ENCODE results near the gene COL4A4. TPM values are rescaled to one million over a fixed set of nuclear protein-coding genes. Genes with fewer than 3 reads are reported as not detected.

Gene COL4A4
- total RNA-seq, 5 donors from 2014 or later (not counting 1 experiment from before 2014, with no cell fraction given): 0.08 to 0.28 (median 0.20) TPM

GRCh38 chr2:227006189-227006897 lies 157.7 kb downstream of the COL4A4 start:
- CTCF ChIA-PET: no interaction called here
- Mint-ChIP-seq H3K27me3 (no peaks in the 10 kb centered on the region), H3K27ac (no peak overlapping the region)

GRCh38 chr2:227004482-227004881 lies 159.5 kb downstream of the COL4A4 start:
- CTCF ChIA-PET: no interaction called here
- Histone ChIP-seq H3K4me3 (ENCODE audit: control insufficient read depth in 1 of 2, extremely low read depth in 1 of 2, low read length in 1 of 2) (no peak overlapping the region), H3K36me3 (ENCODE audit: control insufficient read depth in 2 of 2, extremely low read depth in 1 of 2, insufficient read depth in 1 of 2, low read length in 1 of 2) (no peaks in the 10 kb centered on the region), H3K9me3 (no peaks in the 10 kb centered on the region), H3K27ac (ENCODE audit: low read length) (no peak overlapping the region), H3K4me1 (ENCODE audit: control insufficient read depth in 1 of 2, extremely low read depth in 1 of 2, insufficient read depth in 2 of 2, low read length in 2 of 2) (no peaks in the 10 kb centered on the region), H3K27me3 (replicated peaks in 1 of 2; ENCODE audit: control insufficient read depth in 2 of 2, extremely low read depth in 1 of 2, insufficient read depth in 2 of 2, low read length in 1 of 2) (no peaks in the 10 kb centered on the region)
- Mint-ChIP-seq H3K27ac (no peak overlapping the region), H3K27me3 (no peaks in the 10 kb centered on the region), H3K9me3 (peaks cover 0 to 4% (median 0%) of the 10 kb centered on the region in 3 donors), H3K4me1 (no peaks in the 10 kb centered on the region), H3K36me3 (peaks cover 14% of the 10 kb centered on the region), H3K4me3 (no peak overlapping the region)
- DNase-seq (no peak), ATAC-seq (replicated peaks in 1 of 4) (no peak)
- 88% methylated on average over 4 of the region's 6 CpGs for WGBS (ENCODE audit: insufficient coverage)
- POLR2A ChIA-PET: no interaction called here

More at GRCh38 chr2:227006189-227006897, 157.7 kb downstream of the COL4A4 start:
- Histone ChIP-seq H3K4me3 (ENCODE audit: control insufficient read depth in 1 of 2, extremely low read depth in 1 of 2, low read length in 1 of 2) (no peak overlapping the region), H3K27ac (ENCODE audit: low read length) (no peak overlapping the region), H3K27me3 (replicated peaks in 1 of 2; ENCODE audit: control insufficient read depth in 2 of 2, extremely low read depth in 1 of 2, insufficient read depth in 2 of 2, low read length in 1 of 2) (no peaks in the 10 kb centered on the region), H3K9me3 (no peaks in the 10 kb centered on the region), H3K4me1 (ENCODE audit: control insufficient read depth in 1 of 2, extremely low read depth in 1 of 2, insufficient read depth in 2 of 2, low read length in 2 of 2) (no peaks in the 10 kb centered on the region), H3K36me3 (ENCODE audit: control insufficient read depth in 2 of 2, extremely low read depth in 1 of 2, insufficient read depth in 1 of 2, low read length in 1 of 2) (no peaks in the 10 kb centered on the region)
- H3K4me3 Mint-ChIP-seq: no peak overlapping the region
- DNase-seq (no peak), ATAC-seq (replicated peaks in 1 of 4) (no peak)
- no peaks in the 10 kb centered on the region for H3K9me3 Mint-ChIP-seq
- POLR2A ChIA-PET: no interaction called here
- H3K36me3 Mint-ChIP-seq: no peaks in the 10 kb centered on the region
- H3K4me1 Mint-ChIP-seq: no peaks in the 10 kb centered on the region
- WGBS (ENCODE audit: insufficient coverage): 90% methylated on average over 6 of the region's 16 CpGs

GRCh38 chr2:227000123-227000522 lies 163.9 kb downstream of the COL4A4 start:
- Mint-ChIP-seq H3K4me3 (no peak overlapping the region), H3K27ac (no peak overlapping the region), H3K9me3 (peaks cover 0 to 9% (median 0%) of the 10 kb centered on the region in 3 donors), H3K4me1 (no peaks in the 10 kb centered on the region), H3K36me3 (peaks cover 46% of the 10 kb centered on the region), H3K27me3 (no peaks in the 10 kb centered on the region)
- CTCF ChIA-PET: no interaction called here
- Histone ChIP-seq H3K27me3 (replicated peaks in 1 of 2; ENCODE audit: control insufficient read depth in 2 of 2, extremely low read depth in 1 of 2, insufficient read depth in 2 of 2, low read length in 1 of 2) (no peaks in the 10 kb centered on the region), H3K36me3 (ENCODE audit: control insufficient read depth in 2 of 2, extremely low read depth in 1 of 2, insufficient read depth in 1 of 2, low read length in 1 of 2) (peaks cover 2 to 11% of the 10 kb centered on the region in 2 donors), H3K9me3 (no peaks in the 10 kb centered on the region), H3K4me3 (ENCODE audit: control insufficient read depth in 1 of 2, extremely low read depth in 1 of 2, low read length in 1 of 2) (no peak overlapping the region), H3K27ac (ENCODE audit: low read length) (no peak overlapping the region), H3K4me1 (ENCODE audit: control insufficient read depth in 1 of 2, extremely low read depth in 1 of 2, insufficient read depth in 2 of 2, low read length in 2 of 2) (no peaks in the 10 kb centered on the region)
- no peak for DNase-seq
- 100% methylated on average over 2 of the region's 2 CpGs for WGBS (ENCODE audit: insufficient coverage)
- ATAC-seq (replicated peaks in 1 of 4): no peak
- POLR2A ChIA-PET: no interaction called here

- no CpG with 5 or more reads among the region's 2 CpGs for WGBS (ENCODE audit: insufficient coverage)
- H3K27ac ChIP-seq (ENCODE audit: low read length): no peak overlapping the region
- peaks cover 2 to 13% of the 10 kb centered on the region in 2 donors for H3K36me3 ChIP-seq (ENCODE audit: control insufficient read depth in 2 of 2, extremely low read depth in 1 of 2, insufficient read depth in 1 of 2, low read length in 1 of 2)
- Mint-ChIP-seq H3K4me3 (no peak overlapping the region), H3K9me3 (peaks cover 0 to 9% (median 0%) of the 10 kb centered on the region in 3 donors), H3K27ac (no peak overlapping the region), H3K27me3 (no peaks in the 10 kb centered on the region), H3K4me1 (no peaks in the 10 kb centered on the region), H3K36me3 (peaks cover 50% of the 10 kb centered on the region)
- H3K4me3 ChIP-seq (ENCODE audit: control insufficient read depth in 1 of 2, extremely low read depth in 1 of 2, low read length in 1 of 2): no peak overlapping the region
- H3K9me3 ChIP-seq: no peaks in the 10 kb centered on the region
- CTCF ChIA-PET: no interaction called here
- POLR2A ChIA-PET: no interaction called here
- no peaks in the 10 kb centered on the region for H3K4me1 ChIP-seq (ENCODE audit: control insufficient read depth in 1 of 2, extremely low read depth in 1 of 2, insufficient read depth in 2 of 2, low read length in 2 of 2)
- DNase-seq (no peak), ATAC-seq (replicated peaks in 1 of 4) (no peak)
- no peaks in the 10 kb centered on the region for H3K27me3 ChIP-seq (replicated peaks in 1 of 2; ENCODE audit: control insufficient read depth in 2 of 2, extremely low read depth in 1 of 2, insufficient read depth in 2 of 2, low read length in 1 of 2)
Observed at GRCh38 chr2:226999661-227000060, 164.3 kb downstream of the COL4A4 start.

GRCh38 chr2:226995625-226996041 lies 168.4 kb downstream of the COL4A4 start:
- no peak overlapping the region for H3K27ac Mint-ChIP-seq
- H3K4me3 Mint-ChIP-seq: no peak overlapping the region
- no peaks in the 10 kb centered on the region for H3K9me3 ChIP-seq
- H3K27me3 ChIP-seq (replicated peaks in 1 of 2; ENCODE audit: control insufficient read depth in 2 of 2, extremely low read depth in 1 of 2, insufficient read depth in 2 of 2, low read length in 1 of 2): no peaks in the 10 kb centered on the region
- peaks cover 2 to 21% of the 10 kb centered on the region in 2 donors for H3K36me3 ChIP-seq (ENCODE audit: control insufficient read depth in 2 of 2, extremely low read depth in 1 of 2, insufficient read depth in 1 of 2, low read length in 1 of 2)
- no peaks in the 10 kb centered on the region for H3K4me1 Mint-ChIP-seq
- ChIA-PET POLR2A (no interaction called here), CTCF (interaction anchor here in 1 of 2 donors (0.5 kb wide), 1 partner anchor 1029 kb away, joined by 8 read pairs; no protein-coding TSS in a partner anchor)
- no peak for ATAC-seq (replicated peaks in 1 of 4)
- no peaks in the 10 kb centered on the region for H3K27me3 Mint-ChIP-seq
- peaks cover 0 to 9% (median 0%) of the 10 kb centered on the region in 3 donors for H3K9me3 Mint-ChIP-seq
- no peak overlapping the region for H3K27ac ChIP-seq (ENCODE audit: low read length)
- WGBS (ENCODE audit: insufficient coverage): 73% methylated on average over 10 of the region's 15 CpGs
- peaks cover 75% of the 10 kb centered on the region for H3K36me3 Mint-ChIP-seq
- no peak overlapping the region for H3K4me3 ChIP-seq (ENCODE audit: control insufficient read depth in 1 of 2, extremely low read depth in 1 of 2, low read length in 1 of 2)
- DNase-seq: no peak
- no peaks in the 10 kb centered on the region for H3K4me1 ChIP-seq (ENCODE audit: control insufficient read depth in 1 of 2, extremely low read depth in 1 of 2, insufficient read depth in 2 of 2, low read length in 2 of 2)

- ATAC-seq (replicated peaks in 1 of 4): no peak
- DNase-seq: no peak
- Histone ChIP-seq H3K4me1 (ENCODE audit: control insufficient read depth in 1 of 2, extremely low read depth in 1 of 2, insufficient read depth in 2 of 2, low read length in 2 of 2) (no peaks in the 10 kb centered on the region), H3K27ac (ENCODE audit: low read length) (no peak overlapping the region), H3K27me3 (replicated peaks in 1 of 2; ENCODE audit: control insufficient read depth in 2 of 2, extremely low read depth in 1 of 2, insufficient read depth in 2 of 2, low read length in 1 of 2) (no peaks in the 10 kb centered on the region), H3K36me3 (ENCODE audit: control insufficient read depth in 2 of 2, extremely low read depth in 1 of 2, insufficient read depth in 1 of 2, low read length in 1 of 2) (peaks cover 2 to 25% of the 10 kb centered on the region in 2 donors), H3K9me3 (no peaks in the 10 kb centered on the region), H3K4me3 (ENCODE audit: control insufficient read depth in 1 of 2, extremely low read depth in 1 of 2, low read length in 1 of 2) (no peak overlapping the region)
- Mint-ChIP-seq H3K4me3 (no peak overlapping the region), H3K27ac (no peak overlapping the region), H3K4me1 (no peaks in the 10 kb centered on the region), H3K9me3 (peaks cover 0 to 5% (median 0%) of the 10 kb centered on the region in 3 donors), H3K27me3 (no peaks in the 10 kb centered on the region), H3K36me3 (peaks cover 72% of the 10 kb centered on the region)
- WGBS (ENCODE audit: insufficient coverage): 100% methylated on average over 3 of the region's 4 CpGs
- ChIA-PET CTCF (interaction anchor here in 1 of 2 donors (0.6 kb wide), 1 partner anchor 1326 kb away, joined by 7 read pairs; no protein-coding TSS in a partner anchor), POLR2A (interaction anchor here in 1 of 2 donors (0.6 kb wide), 1 partner anchor 87 kb away, joined by 3 read pairs; no protein-coding TSS in a partner anchor)
Observed at GRCh38 chr2:226994775-226995174, 169.2 kb downstream of the COL4A4 start.

All from T-cell (primary cell).